HepG2 (cell line): Measurements from ENCODE around the gene PMFBP1. TPM values are rescaled to one million over a fixed set of nuclear protein-coding genes. Genes with fewer than 3 reads are reported as not detected.
A peak's percentile ranks its signal among the peaks of the same experiment; 100 is the strongest.

Experiments
- GMEB2 ChIP-seq: IDR thresholded peaks from 2 replicates; pipeline ENCODE4 v1.6.1; 2016; ENCODE audit warnings: missing biosample characterization, missing genetic modification reagents, low read depth
- GPBP1L1 ChIP-seq: sonication (generic); formaldehyde crosslinking; IDR thresholded peaks from 2 replicates; pipeline ENCODE4 v1.5.0; 2020; ENCODE audit warnings: mild to moderate bottlenecking, missing genetic modification reagents
- GTF2F1 ChIP-seq: fragments of 150-350 bp; IDR thresholded peaks from 2 replicates; pipeline ENCODE4 v1.6.1; 2014; ENCODE audit warnings: low read length
- HOXA9 ChIP-seq: sonication (generic); formaldehyde crosslinking; IDR thresholded peaks from 2 replicates; pipeline ENCODE4 v1.8.1; 2022; ENCODE audit warnings: missing genetic modification reagents, mild to moderate bottlenecking, moderate library complexity, borderline replicate concordance
- MTF1 ChIP-seq: sonication (generic); formaldehyde crosslinking; IDR thresholded peaks from 2 replicates; pipeline ENCODE4 v1.5.0; 2020; ENCODE audit warnings: missing genetic modification reagents
- NR2C2 ChIP-seq: sonication (generic); formaldehyde crosslinking; IDR thresholded peaks from 2 replicates; pipeline ENCODE4 v1.4.0; 2020; ENCODE audit warnings: missing genetic modification reagents, mild to moderate bottlenecking, moderate library complexity, borderline replicate concordance
- PAF1 ChIP-seq: IDR thresholded peaks from 2 replicates; pipeline ENCODE4 v1.6.1; 2016; ENCODE audit warnings: missing genetic modification reagents, missing compliant biosample characterization
- RBFOX2 ChIP-seq: fragments of 200-400 bp; formaldehyde crosslinking; IDR thresholded peaks from 2 replicates; pipeline ENCODE4 v1.6.1; 2017; ENCODE audit warnings: low read depth, mild to moderate bottlenecking, low read length
- STAT5B ChIP-seq: sonication (generic); formaldehyde crosslinking; IDR thresholded peaks from 2 replicates; pipeline ENCODE4 v1.4.0; 2020; ENCODE audit warnings: missing genetic modification reagents
- TARDBP ChIP-seq: sonication (generic); formaldehyde crosslinking; IDR thresholded peaks from 2 replicates; pipeline ENCODE4 v1.8.0; 2022; ENCODE audit warnings: mild to moderate bottlenecking, missing genetic modification reagents
- UBTF ChIP-seq: sonication (generic); formaldehyde crosslinking; IDR thresholded peaks from 2 replicates; pipeline ENCODE4 v1.4.0; 2020; ENCODE audit warnings: mild to moderate bottlenecking, missing genetic modification reagents
- ZBTB43 ChIP-seq: sonication (generic); formaldehyde crosslinking; conservative IDR thresholded peaks from 2 replicates; pipeline ENCODE4 v1.4.0; 2020; ENCODE audit warnings: missing genetic modification reagents
- ZMYM2 ChIP-seq: sonication (generic); formaldehyde crosslinking; IDR thresholded peaks from 2 replicates; pipeline ENCODE4 v1.8.0; 2022; ENCODE audit warnings: mild to moderate bottlenecking, missing genetic modification reagents
- ZNF24 ChIP-seq: fragments of 450-650 bp; IDR thresholded peaks from 2 replicates; pipeline ENCODE4 v1.6.1; 2017; ENCODE audit warnings: antibody characterized with exemption, mild to moderate bottlenecking
- ZNF354B ChIP-seq: sonication (generic); formaldehyde crosslinking; IDR thresholded peaks from 2 replicates; pipeline ENCODE4 v1.8.0; 2022; ENCODE audit warnings: mild to moderate bottlenecking, missing genetic modification reagents
- ZNF660 ChIP-seq: sonication (generic); formaldehyde crosslinking; IDR thresholded peaks from 2 replicates; pipeline ENCODE4 v1.5.1; 2020; ENCODE audit warnings: mild to moderate bottlenecking, low read depth, missing genetic modification reagents, borderline replicate concordance
- ZNF879 ChIP-seq: sonication (generic); formaldehyde crosslinking; IDR thresholded peaks from 2 replicates; pipeline ENCODE4 v1.8.1; 2023; ENCODE audit warnings: missing genetic modification reagents
- polyA plus RNA-seq, 8 experiments: library from polyadenylated mRNA; depleted of rRNA in 3 of 8; stranded (reverse) in 7 of 8; unstranded in 1 of 8; fragments of >200 nt; fragmentation: Illumina TruSeq in 4 of 8; extraction: Trizol in 4 of 8; gene quantifications; 2 replicates each; pipeline versions ENCODE4 v1.2.1 to v1.2.3, GENCODE V29; 2011 to 2016; ENCODE audit warnings: low read depth in 4 of 8, missing spikeins in 1 of 8, mixed read lengths in 1 of 8; ENCODE audit not compliant: insufficient read depth in 1 of 8
- total RNA-seq, 5 experiments: library from RNA; depleted of rRNA; stranded (reverse); fragments of >200 nt; fragmentation: Illumina TruSeq; extraction: Trizol; gene quantifications; 2 replicates each; pipeline ENCODE4 v1.2.3, GENCODE V29; 2016; ENCODE audit warnings: low read depth in 1 of 5

Gene PMFBP1
- total and polyA plus RNA-seq, 2 of the 13 experiments (the other 11 are each of a cell fraction or from before 2014, with no cell fraction given): 1.9 to 3.8 TPM

- TF ChIP-seq GPBP1L1 (CRISPR knock-in tag) (no peak), ZNF660 (CRISPR knock-in tag) (no peak), GTF2F1 (no peak), ZNF879 (no peak), ZNF24 (0 out of 2 replicates have a peak, but pooled peaks have one; percentile 21), HOXA9 (CRISPR knock-in tag) (no peak), RBFOX2 (peak; percentile 56), ZNF354B (CRISPR knock-in tag) (no peak), ZMYM2 (no peak), MTF1 (CRISPR knock-in tag) (no peak), NR2C2 (CRISPR knock-in tag) (no peak), STAT5B (no peak), UBTF (CRISPR knock-in tag) (peak; percentile 44; the same call in 1 of the 2 replicates), ZBTB43 (CRISPR knock-in tag) (0 out of 2 replicates have a peak, but pooled peaks have one; percentile 30), GMEB2 (CRISPR knock-in tag) (no peak), TARDBP (peak; percentile 85; the same call in 1 of the 2 replicates), PAF1 (CRISPR knock-in tag) (peak; percentile 78; the same call in 1 of the 2 replicates)
Measured at GRCh38 chr16:72072514-72073342, 99.2 kb downstream of the PMFBP1 start (continued).
